Activated CD8-positive, alpha-beta memory T cell treated with anti-CD3 and anti-CD28 coated beads, Interleukin-2, amount 10 ng/mL, durations not matched to agents 7 days and 5 days (primary cell): ENCODE data around the gene LSP1. TPM values are rescaled to one million over a fixed set of nuclear protein-coding genes. Genes with fewer than 3 reads are reported as not detected.
A peak's percentile ranks its signal among the peaks of the same experiment; 100 is the strongest.
"Not testable (repeated sequence)": the region's sequence is repeated elsewhere in the genome, so short reads cannot be mapped to it uniquely, and the experiment has no call there.

Source experiments
- ATAC-seq: fragments of 150-1000 bp; cut with Tn5 transposase; one replicate; pipeline ENCODE4 v1.10.0; 2021; ENCODE audit warnings: moderate library complexity
- CTCF ChIA-PET: fragments of 350-600 bp; sonication (Branson Sonifier 250); formaldehyde crosslinking; loops from one replicate; lab custom pipeline; 2021; ENCODE audit warnings: antibody characterized with exemption; lab: Charles Lee
- DNase-seq: peaks from one replicate; pipeline ENCODE4 v3.0.0-alpha.2; 2020
- H3K27ac Mint-ChIP-seq: one replicate; pipeline ENCODE4 v1.8.0; 2021; ENCODE audit warnings: mild to moderate bottlenecking, mixed read lengths
- H3K27me3 Mint-ChIP-seq: one replicate; pipeline ENCODE4 v1.8.0; 2021; ENCODE audit warnings: mixed read lengths
- H3K36me3 Mint-ChIP-seq: one replicate; pipeline ENCODE4 v1.8.0; 2021; ENCODE audit warnings: mild to moderate bottlenecking, mixed read lengths
- H3K4me1 Mint-ChIP-seq: one replicate; pipeline ENCODE4 v1.8.0; 2021; ENCODE audit warnings: mixed read lengths
- H3K4me3 Mint-ChIP-seq: one replicate; pipeline ENCODE4 v1.8.0; 2021; ENCODE audit warnings: mild to moderate bottlenecking, moderate library complexity, mixed read lengths
- H3K9me3 Mint-ChIP-seq: one replicate; pipeline ENCODE4 v1.8.0; 2022; ENCODE audit warnings: low read depth, mixed read lengths
- microRNA-seq: library from miRNA; unstranded; fragments of <30 nt; microRNA quantifications from one replicate; pipeline ENCODE4 v1.2.0, GENCODE V29; 2022
- total RNA-seq, 2 experiments: library from RNA; stranded (reverse); gene quantifications; one replicate each; pipeline ENCODE4 v1.2.3, GENCODE V29; 2021

The LSP1 gene
- total RNA-seq, 2 experiments from 2014 or later: 574 to 702 TPM

GRCh38 chr11:1937616-1938342 lies 84.9 kb downstream of the LSP1 start:
- Mint-ChIP-seq H3K4me3 (no peak overlapping the region), H3K4me1 (peaks cover 6% of the 10 kb centered on the region), H3K27me3 (peaks cover 2% of the 10 kb centered on the region), H3K36me3 (no peaks in the 10 kb centered on the region), H3K27ac (no peak overlapping the region), H3K9me3 (no peaks in the 10 kb centered on the region)
- no peak for DNase-seq
- ATAC-seq: no peak
- CTCF ChIA-PET: interaction anchor here (1.0 to 1.5 kb wide), 5 partner anchors 30 to 113 kb away, joined by 3 to 5 read pairs (median 3); no protein-coding TSS in a partner anchor

- no peaks in the 10 kb centered on the region for H3K27me3 Mint-ChIP-seq
- DNase-seq: no peak
- CTCF ChIA-PET: interaction anchor here (1.0 to 1.5 kb wide), 5 partner anchors 30 to 114 kb away, joined by 3 to 5 read pairs (median 3); no protein-coding TSS in a partner anchor
These were observed 85.6 kb downstream of the LSP1 start for GRCh38 chr11:1938343-1939005.

GRCh38 chr11:1939006-1939625 lies 86.2 kb downstream of the LSP1 start:
- Mint-ChIP-seq H3K27me3 (no peaks in the 10 kb centered on the region), H3K36me3 (no peaks in the 10 kb centered on the region), H3K4me1 (peaks cover 6% of the 10 kb centered on the region), H3K27ac (no peak overlapping the region), H3K9me3 (no peaks in the 10 kb centered on the region), H3K4me3 (no peak overlapping the region)
- CTCF ChIA-PET: interaction anchor here (1.2 to 1.5 kb wide), 2 partner anchors 31 to 57 kb away, joined by 4 to 5 read pairs; no protein-coding TSS in a partner anchor
- ATAC-seq (peak; percentile 70), DNase-seq (peak; percentile 61)

More at GRCh38 chr11:1938343-1939005, 85.6 kb downstream of the LSP1 start:
- Mint-ChIP-seq H3K9me3 (no peaks in the 10 kb centered on the region), H3K4me3 (no peak overlapping the region), H3K4me1 (peaks cover 6% of the 10 kb centered on the region), H3K27ac (no peak overlapping the region), H3K36me3 (no peaks in the 10 kb centered on the region)
- no peak for ATAC-seq

- H3K27me3 Mint-ChIP-seq, CTCF ChIA-PET, H3K9me3 Mint-ChIP-seq, H3K36me3 Mint-ChIP-seq, H3K27ac Mint-ChIP-seq, H3K4me3 Mint-ChIP-seq, H3K4me1 Mint-ChIP-seq, ATAC-seq, DNase-seq: not testable (repeated sequence)
These were observed 86.9 kb downstream of the LSP1 start for GRCh38 chr11:1939788-1940187.

Small RNA genes within 50 kb of the gene (microRNA-seq; reads per million reads assigned to microRNA genes)
- not detected for gene MIR4298
- not detected for gene MIR7847

Other genes with a start within 250 kb of the LSP1 start
- not detected for gene KRTAP5-3, start 244.6 kb upstream of the LSP1 start, total RNA-seq
- gene KRTAP5-4, start 230.9 kb upstream of the LSP1 start, total RNA-seq: not detected
- not detected for gene KRTAP5-5, start 223.3 kb upstream of the LSP1 start, total RNA-seq
- gene KRTAP5-6, start 155.9 kb upstream of the LSP1 start, total RNA-seq: not detected
- 1 to 10 TPM in 1 of 2 experiments, under 1 TPM in 1; 0.96 to 1.3 TPM for gene IFITM10, start 102.5 kb upstream of the LSP1 start, total RNA-seq
- 100 to 1,000 TPM; 133 to 165 TPM for gene CTSD, start 89.2 kb upstream of the LSP1 start, total RNA-seq
- not detected for gene SYT8, start 18.1 kb upstream of the LSP1 start, total RNA-seq
- 1 to 10 TPM in 1 of 2 experiments, not detected in 1; 1.0 TPM for gene TNNI2, start 14.1 kb upstream of the LSP1 start, total RNA-seq
- gene PRR33, start 38.8 kb downstream of the LSP1 start, total RNA-seq: not detected
- gene TNNT3, start 66.6 kb downstream of the LSP1 start, total RNA-seq: 1 to 10 TPM; 1.1 to 7.6 TPM
- 100 to 1,000 TPM; 109 to 114 TPM for gene MRPL23, start 94.2 kb downstream of the LSP1 start, total RNA-seq
- not detected for gene H19, start 144.8 kb downstream of the LSP1 start, total RNA-seq